OCI-LY1 (cell line): ENCODE results near the gene TUBA3E.
"Not testable (repeated sequence)": the region's sequence is repeated elsewhere in the genome, so short reads cannot be mapped to it uniquely, and the experiment has no call there.

Source experiments
- EZH2 ChIP-seq: fragments of 200-600 bp; sonication (generic), shearing (Covaris generic); IDR thresholded peaks from 2 replicates; pipeline ENCODE4 v1.8.0; 2017; ENCODE audit warnings: borderline replicate concordance, mixed run types, mild to moderate bottlenecking, antibody characterized with exemption, low read length, moderate library complexity, mixed read lengths
- TF ChIP-seq, protein P1 (sequence below): fragments of 200-600 bp; sonication (generic), shearing (Covaris generic); IDR thresholded peaks from 2 replicates; pipeline ENCODE4 v1.5.1; 2017; ENCODE audit warnings: mild to moderate bottlenecking, antibody characterized with exemption, low read length, moderate library complexity, mixed read lengths

DNA sequence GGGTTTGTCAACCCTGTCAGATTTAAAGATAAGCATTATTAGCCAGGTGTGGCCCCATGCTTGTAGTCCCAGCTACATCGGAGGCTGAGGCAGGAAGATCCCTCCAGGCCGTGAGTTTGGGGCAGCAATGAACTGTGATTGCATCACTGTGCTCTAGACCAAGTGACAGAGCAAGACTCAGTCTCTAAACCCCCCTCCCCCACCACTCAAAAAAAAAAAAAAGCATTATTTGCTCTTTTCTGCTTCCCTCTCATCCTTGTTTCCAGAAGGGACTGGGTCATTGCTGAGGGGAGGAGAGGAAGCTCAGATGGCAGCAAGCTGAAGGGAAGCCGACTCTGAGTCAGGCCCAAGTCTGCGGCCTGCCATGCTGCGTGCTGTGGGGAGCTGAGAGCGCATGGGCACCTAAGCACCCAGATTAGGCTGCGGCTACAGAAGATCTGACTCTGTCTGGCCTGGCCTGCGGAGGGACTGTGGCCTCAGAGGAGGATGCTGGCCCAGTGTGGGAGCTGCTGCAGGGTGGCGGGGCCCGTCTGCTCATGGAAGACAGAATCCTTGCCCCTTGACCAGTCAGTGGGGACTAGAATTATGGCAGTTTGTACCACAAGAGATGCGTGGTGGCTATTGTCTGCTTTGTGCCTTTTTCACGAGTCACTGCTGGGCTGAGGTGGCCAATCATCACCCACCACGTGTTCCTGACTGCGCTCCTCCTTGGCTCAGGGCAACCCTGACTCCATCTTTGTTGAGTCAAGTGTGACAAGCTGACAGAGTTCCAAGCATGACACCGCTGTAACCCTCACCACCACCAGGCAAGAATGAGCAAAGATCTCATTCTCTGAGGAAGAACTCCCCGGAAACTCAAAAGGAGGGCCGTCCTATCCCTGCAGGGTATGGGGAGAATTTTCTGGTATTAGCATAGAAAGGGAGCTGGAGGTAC is 10.1 kb downstream of the TUBA3E start:
- TF ChIP-seq, protein P1, sequence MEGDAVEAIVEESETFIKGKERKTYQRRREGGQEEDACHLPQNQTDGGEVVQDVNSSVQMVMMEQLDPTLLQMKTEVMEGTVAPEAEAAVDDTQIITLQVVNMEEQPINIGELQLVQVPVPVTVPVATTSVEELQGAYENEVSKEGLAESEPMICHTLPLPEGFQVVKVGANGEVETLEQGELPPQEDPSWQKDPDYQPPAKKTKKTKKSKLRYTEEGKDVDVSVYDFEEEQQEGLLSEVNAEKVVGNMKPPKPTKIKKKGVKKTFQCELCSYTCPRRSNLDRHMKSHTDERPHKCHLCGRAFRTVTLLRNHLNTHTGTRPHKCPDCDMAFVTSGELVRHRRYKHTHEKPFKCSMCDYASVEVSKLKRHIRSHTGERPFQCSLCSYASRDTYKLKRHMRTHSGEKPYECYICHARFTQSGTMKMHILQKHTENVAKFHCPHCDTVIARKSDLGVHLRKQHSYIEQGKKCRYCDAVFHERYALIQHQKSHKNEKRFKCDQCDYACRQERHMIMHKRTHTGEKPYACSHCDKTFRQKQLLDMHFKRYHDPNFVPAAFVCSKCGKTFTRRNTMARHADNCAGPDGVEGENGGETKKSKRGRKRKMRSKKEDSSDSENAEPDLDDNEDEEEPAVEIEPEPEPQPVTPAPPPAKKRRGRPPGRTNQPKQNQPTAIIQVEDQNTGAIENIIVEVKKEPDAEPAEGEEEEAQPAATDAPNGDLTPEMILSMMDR = not testable (repeated sequence)
- TF ChIP-seq EZH2 = not testable (repeated sequence)
